Neural crest cell (in vitro differentiated cells): Measurements from ENCODE around the gene MYRFL. TPM values are rescaled to one million over a fixed set of nuclear protein-coding genes. Genes with fewer than 3 reads are reported as not detected.
"Not testable (repeated sequence)": the region's sequence is repeated elsewhere in the genome, so short reads cannot be mapped to it uniquely, and the experiment has no call there.

ENCODE experiments used
- DNase-seq: peaks from one replicate; pipeline ENCODE4 v3.0.0; 2021; ENCODE audit warnings: low read depth, mixed read lengths, low spot score
- H3K27ac Mint-ChIP-seq: one replicate; pipeline ENCODE4 v1.8.0; 2021; ENCODE audit warnings: mild to moderate bottlenecking, mixed read lengths; ENCODE audit not compliant: unreplicated experiment
- H3K27me3 Mint-ChIP-seq: 2 replicates; pipeline ENCODE4 v1.8.0; 2021; ENCODE audit warnings: low read depth, mild to moderate bottlenecking, mixed read lengths
- H3K36me3 Mint-ChIP-seq: 2 replicates; pipeline ENCODE4 v1.8.0; 2021; ENCODE audit warnings: low read depth, mild to moderate bottlenecking, mixed read lengths
- H3K4me1 Mint-ChIP-seq: 2 replicates; pipeline ENCODE4 v1.8.0; 2021; ENCODE audit warnings: mixed read lengths
- H3K4me3 Mint-ChIP-seq: one replicate; pipeline ENCODE4 v1.8.0; 2021; ENCODE audit warnings: mild to moderate bottlenecking, mixed read lengths
- H3K9me3 Mint-ChIP-seq: 2 replicates; pipeline ENCODE4 v1.8.0; 2021; ENCODE audit warnings: mixed read lengths
- total RNA-seq: library from RNA; stranded (reverse); gene quantifications from 2 replicates; pipeline ENCODE4 v1.2.1, GENCODE V29; 2021
- TF ChIP-seq, protein P1 (sequence below): fragments of 200-600 bp; sonication (generic); conservative IDR thresholded peaks from 2 replicates; pipeline ENCODE4 v1.5.0; 2021; ENCODE audit warnings: antibody characterized with exemption, mild to moderate bottlenecking

MYRFL gene
- total RNA-seq, 1 donor from 2014 or later = 0.42 TPM

DNA sequence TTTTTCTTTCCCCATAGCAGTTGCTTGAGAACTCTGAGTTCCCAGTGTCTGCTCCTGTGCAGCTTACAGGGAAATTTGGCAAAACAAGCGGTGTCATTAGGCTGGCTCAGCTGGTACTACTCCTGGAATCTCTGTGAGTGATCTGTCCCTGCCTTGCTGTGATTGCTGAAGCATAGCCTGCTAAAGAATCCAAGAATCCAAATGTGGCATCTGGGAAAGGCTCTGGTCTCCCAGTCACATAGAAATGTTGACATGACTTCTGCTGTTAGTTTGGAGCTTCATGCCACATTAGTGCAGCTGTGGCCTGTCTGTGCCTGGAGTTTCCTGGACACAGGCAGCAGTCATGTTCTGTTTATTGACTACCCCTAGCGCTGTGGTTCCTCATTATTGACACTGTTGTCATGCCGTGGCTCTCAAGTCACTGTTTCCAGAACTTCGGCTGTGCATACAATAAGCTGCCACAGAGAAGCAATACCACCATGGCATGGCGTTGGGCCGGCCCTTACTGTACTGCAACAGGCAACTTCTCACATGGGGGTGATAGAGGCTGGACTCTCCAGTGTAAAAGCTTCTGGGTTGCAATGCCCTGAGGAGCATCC is 166.8 kb downstream of the MYRFL start:
- H3K9me3 Mint-ChIP-seq = peaks cover 2% of the 10 kb centered on the region
- DNase-seq = no peak
- H3K27ac Mint-ChIP-seq = peak overlapping the region; percentile 22
- peaks cover 2% of the 10 kb centered on the region for H3K36me3 Mint-ChIP-seq
- no peaks in the 10 kb centered on the region for H3K4me1 Mint-ChIP-seq
- H3K27me3 Mint-ChIP-seq = no peaks in the 10 kb centered on the region
- H3K4me3 Mint-ChIP-seq = no peak overlapping the region
- TF ChIP-seq, protein P1, sequence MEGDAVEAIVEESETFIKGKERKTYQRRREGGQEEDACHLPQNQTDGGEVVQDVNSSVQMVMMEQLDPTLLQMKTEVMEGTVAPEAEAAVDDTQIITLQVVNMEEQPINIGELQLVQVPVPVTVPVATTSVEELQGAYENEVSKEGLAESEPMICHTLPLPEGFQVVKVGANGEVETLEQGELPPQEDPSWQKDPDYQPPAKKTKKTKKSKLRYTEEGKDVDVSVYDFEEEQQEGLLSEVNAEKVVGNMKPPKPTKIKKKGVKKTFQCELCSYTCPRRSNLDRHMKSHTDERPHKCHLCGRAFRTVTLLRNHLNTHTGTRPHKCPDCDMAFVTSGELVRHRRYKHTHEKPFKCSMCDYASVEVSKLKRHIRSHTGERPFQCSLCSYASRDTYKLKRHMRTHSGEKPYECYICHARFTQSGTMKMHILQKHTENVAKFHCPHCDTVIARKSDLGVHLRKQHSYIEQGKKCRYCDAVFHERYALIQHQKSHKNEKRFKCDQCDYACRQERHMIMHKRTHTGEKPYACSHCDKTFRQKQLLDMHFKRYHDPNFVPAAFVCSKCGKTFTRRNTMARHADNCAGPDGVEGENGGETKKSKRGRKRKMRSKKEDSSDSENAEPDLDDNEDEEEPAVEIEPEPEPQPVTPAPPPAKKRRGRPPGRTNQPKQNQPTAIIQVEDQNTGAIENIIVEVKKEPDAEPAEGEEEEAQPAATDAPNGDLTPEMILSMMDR = no peak

DNA sequence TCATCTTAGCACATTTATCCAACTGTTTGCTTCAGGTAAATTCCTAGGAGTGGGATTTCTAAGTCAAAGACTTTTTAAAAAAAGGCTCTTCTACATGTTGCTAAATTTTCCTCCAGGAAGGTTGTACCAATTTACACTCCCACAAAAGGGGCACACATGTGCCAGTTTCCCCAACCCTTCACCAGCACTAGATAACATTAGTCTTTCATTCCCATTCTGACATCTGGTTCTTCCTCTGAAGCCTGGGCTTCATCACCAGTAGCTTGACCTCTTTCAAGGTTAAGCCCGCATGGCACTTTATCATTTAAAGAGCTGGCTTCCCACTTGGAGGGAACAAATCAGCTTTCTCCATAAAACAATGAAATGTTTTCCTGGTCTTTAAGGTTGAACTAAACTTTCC is 168.4 kb downstream of the MYRFL start:
- Mint-ChIP-seq H3K27me3 (no peaks in the 10 kb centered on the region), H3K4me1 (no peaks in the 10 kb centered on the region), H3K36me3 (peaks cover 2% of the 10 kb centered on the region), H3K4me3 (no peak overlapping the region), H3K27ac (no peak overlapping the region), H3K9me3 (peaks cover 2% of the 10 kb centered on the region)
- no peak for DNase-seq
- TF ChIP-seq, protein P1 = no peak

DNA sequence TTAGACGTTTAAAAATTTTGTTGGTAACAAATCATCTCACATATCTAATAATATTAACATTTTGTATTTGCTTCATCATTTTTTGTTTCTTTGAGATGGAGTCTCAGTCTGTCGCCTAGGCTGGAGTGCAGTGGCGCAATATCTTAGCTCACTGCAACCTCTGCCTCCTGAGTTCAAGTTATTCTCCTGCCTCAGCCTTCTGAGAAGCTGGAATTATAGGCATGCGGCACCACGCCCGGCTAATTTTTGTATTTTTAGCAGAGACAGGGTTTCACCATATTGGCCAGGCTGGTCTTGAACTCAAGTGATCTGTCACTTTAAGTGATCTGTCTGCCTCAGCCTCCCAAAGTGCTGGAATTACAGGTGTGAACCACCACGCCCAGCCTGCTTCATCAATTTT is 169.1 kb downstream of the MYRFL start:
- H3K36me3 Mint-ChIP-seq, H3K4me1 Mint-ChIP-seq, H3K27me3 Mint-ChIP-seq, DNase-seq, H3K9me3 Mint-ChIP-seq, H3K4me3 Mint-ChIP-seq, H3K27ac Mint-ChIP-seq: not testable (repeated sequence)

DNA sequence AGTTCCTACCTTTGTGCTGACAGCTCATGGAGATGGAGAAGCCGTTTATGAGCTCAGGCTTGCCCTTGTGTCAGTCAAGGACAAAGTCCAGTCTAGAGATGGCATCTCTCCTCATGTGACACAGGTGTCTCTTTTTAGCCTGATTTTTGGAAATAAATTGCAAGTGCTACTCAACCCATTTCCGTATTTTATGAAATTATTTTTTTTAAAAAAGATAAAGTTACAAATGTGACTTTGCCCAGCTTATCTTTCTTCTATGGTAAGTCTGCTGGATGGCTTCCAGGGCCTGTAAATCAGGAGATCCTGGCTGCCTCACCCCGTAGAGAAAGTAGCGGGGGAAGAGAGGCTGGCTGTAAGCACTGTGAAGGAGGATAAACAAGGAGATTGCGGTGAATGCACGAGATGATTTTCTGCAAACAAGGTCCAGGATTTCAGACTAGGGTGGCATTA is 169.7 kb downstream of the MYRFL start:
- Mint-ChIP-seq H3K4me3 (no peak overlapping the region), H3K27ac (no peak overlapping the region), H3K9me3 (peaks cover 2% of the 10 kb centered on the region), H3K36me3 (peaks cover 2% of the 10 kb centered on the region), H3K4me1 (no peaks in the 10 kb centered on the region), H3K27me3 (no peaks in the 10 kb centered on the region)
- TF ChIP-seq, protein P1 = no peak
- no peak for DNase-seq

DNA sequence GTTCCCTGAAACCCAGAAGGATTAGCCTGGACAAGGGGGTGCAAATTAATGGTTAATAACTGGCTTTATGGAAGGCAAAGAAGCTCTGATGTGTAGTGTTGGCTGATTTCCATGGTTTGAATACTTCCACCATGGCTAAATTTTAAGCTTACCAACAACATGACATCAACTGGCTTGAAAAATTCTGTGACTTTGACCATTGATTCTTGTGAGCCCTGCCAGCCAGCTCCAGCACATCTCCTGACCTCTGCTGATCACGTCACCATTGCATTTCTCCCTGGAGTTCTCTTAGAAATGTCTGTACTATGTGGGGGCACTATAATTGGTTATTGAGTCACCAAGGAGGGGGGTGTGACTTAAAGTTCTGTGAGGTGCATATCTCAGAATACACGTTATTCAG is 171.2 kb downstream of the MYRFL start:
- Mint-ChIP-seq H3K27ac (no peak overlapping the region), H3K36me3 (peaks cover 2% of the 10 kb centered on the region), H3K27me3 (no peaks in the 10 kb centered on the region), H3K9me3 (peaks cover 2% of the 10 kb centered on the region), H3K4me3 (no peak overlapping the region), H3K4me1 (no peaks in the 10 kb centered on the region)
- DNase-seq = no peak
- TF ChIP-seq, protein P1 = no peak

- TF ChIP-seq, protein P1 = no peak
- H3K4me3 Mint-ChIP-seq = no peak overlapping the region
- H3K27ac Mint-ChIP-seq = no peak overlapping the region
- no peaks in the 10 kb centered on the region for H3K4me1 Mint-ChIP-seq
- no peaks in the 10 kb centered on the region for H3K27me3 Mint-ChIP-seq
- peaks cover 2% of the 10 kb centered on the region for H3K36me3 Mint-ChIP-seq
- peaks cover 2% of the 10 kb centered on the region for H3K9me3 Mint-ChIP-seq
- no peak for DNase-seq
Observed at GRCh38 chr12:69996722-69997121, 171.7 kb downstream of the MYRFL start.
